ENCODE measurements around the gene NOS1. TPM values are rescaled to one million over a fixed set of nuclear protein-coding genes. Genes with fewer than 3 reads are reported as not detected.

NOS1 gene
- total and polyA plus RNA-seq, 2 donors (not counting 3 experiments of a cell fraction or from before 2014, with no cell fraction given) = not detected

- Histone ChIP-seq H3K27me3 (ENCODE audit: control insufficient read depth in 2 of 2, insufficient read depth in 2 of 2, low read length in 2 of 2) (no peaks in the 10 kb centered on the region), H3K9me3 (replicated peaks; ENCODE audit: control insufficient read depth, insufficient read depth, low read length) (no peaks in the 10 kb centered on the region), H3K36me3 (ENCODE audit: control insufficient read depth in 2 of 2, extremely low read depth in 1 of 2, insufficient read depth in 2 of 2, low read length in 2 of 2) (peaks cover 11 to 36% of the 10 kb centered on the region in 2 experiments), H3K4me2 (ENCODE audit: insufficient read depth, low read length) (no peak overlapping the region), H2AFZ (ENCODE audit: low read depth, low read length) (no peak overlapping the region), H3K4me3 (replicated peaks in 1 of 3; ENCODE audit: insufficient read depth in 1 of 3, low read depth in 1 of 3, low read length in 3 of 3) (no peak overlapping the region), H3K4me1 (ENCODE audit: control insufficient read depth, extremely low read depth, insufficient read depth, low read length) (no peaks in the 10 kb centered on the region), H3K79me2 (ENCODE audit: control insufficient read depth, insufficient read depth, low read length) (no peaks in the 10 kb centered on the region), H3K9ac (replicated peaks; ENCODE audit: extremely low read depth, insufficient read depth, low read length) (no peak overlapping the region), H4K20me1 (replicated peaks; ENCODE audit: control insufficient read depth, extremely low read depth, insufficient read depth, low read length) (no peaks in the 10 kb centered on the region), H3K27ac (ENCODE audit: insufficient read depth, low read depth, low read length) (no peak overlapping the region), H3K9me1 (replicated peaks; ENCODE audit: control insufficient read depth, extremely low read depth, insufficient read depth, low read length) (no peaks in the 10 kb centered on the region)
- FAIRE-seq = no peak
- DNase-seq (ENCODE audit: low read depth, low spot score) = no peak
- TF ChIP-seq GATA2 (IDR thresholded peaks at IDR 0.05; ENCODE audit: insufficient read depth, insufficient read length, low read depth, low read length) (no peak), MAX (IDR thresholded peaks at IDR 0.05; ENCODE audit: insufficient read depth, insufficient read length) (no peak), EZH2 (IDR thresholded peaks at IDR 0.05; ENCODE audit: borderline replicate concordance, low read depth, low read length, severe bottlenecking) (no peak), CTCF (IDR thresholded peaks at IDR 0.05; ENCODE audit: extremely low read depth in 1 of 2, insufficient read depth in 1 of 2, low read depth in 1 of 2, low read length in 2 of 2) (no peak), FOS (IDR thresholded peaks at IDR 0.05; ENCODE audit: borderline replicate concordance, insufficient read depth, low read length) (no peak), POLR2AphosphoS5 (IDR thresholded peaks at IDR 0.05; ENCODE audit: insufficient read depth, low read depth, low read length) (no peak), POLR2A (IDR thresholded peaks at IDR 0.05; ENCODE audit: low read depth, low read length) (no peak), JUN (IDR thresholded peaks at IDR 0.05; ENCODE audit: borderline replicate concordance, insufficient read depth, insufficient read length, low read depth) (no peak), MYC (IDR thresholded peaks at IDR 0.05; ENCODE audit: low read depth, low read length) (no peak)
- dilution Hi-C loops (cut with MboI; ENCODE audit: extremely low pct_ligation_motif_present, low sequenced_read_pairs) (no loop called here), intact Hi-C loops (cut with micrococcal nuclease) (loop anchor here (10.0 kb wide), 1 partner anchor 245 kb away; the partner anchor contains the start of gene FBXW8)
- POLR2A ChIA-PET = no interaction called here
- no TSS peak for BruUV-seq (replicated peaks)
- CTCF ChIA-PET = interaction anchor here (1.7 kb wide), 1 partner anchor 9 kb away, joined by 5 read pairs; no protein-coding TSS in a partner anchor
Measured at GRCh38 chr12:117159674-117160073, 201.8 kb downstream of the NOS1 start.

All from endothelial cell of umbilical vein (primary cell).